Measurements from ENCODE around the gene VASP.

The VASP gene

GRCh38 chr19:45506989-45507871 is at the start of gene VASP:
Gene VASP, plus strand, starts transcription at chr19:45507479. Its CDS starts 293 bp downstream, at chr19:45507772.
- peak; percentile 84 for DNase-seq (ENCODE audit: low spot score)

DNA sequence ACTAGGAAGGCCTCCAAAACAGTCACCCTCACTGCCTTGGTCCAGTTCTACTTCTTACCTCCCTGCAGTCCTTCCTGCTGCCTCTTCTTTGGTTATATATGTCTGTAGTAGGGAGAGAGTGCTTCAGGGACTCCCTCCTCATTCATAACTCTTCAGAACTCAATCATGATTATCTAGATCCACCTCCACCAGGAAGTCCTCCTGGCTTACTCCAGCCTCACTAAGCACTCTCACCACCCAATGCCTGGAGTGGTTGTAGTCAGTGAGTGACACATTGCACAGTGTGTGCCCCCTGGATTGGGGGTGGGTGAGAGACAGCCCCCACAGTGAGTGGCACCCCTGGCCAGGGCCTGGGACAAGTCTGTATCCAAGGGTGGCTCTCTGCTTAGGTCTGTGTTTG is 49.5 kb upstream of the VASP start:
- no peak for DNase-seq (ENCODE audit: low spot score)

- no peak for DNase-seq (ENCODE audit: low spot score)
Observed at GRCh38 chr19:45460807-45461347, 46.4 kb upstream of the VASP start.

DNA sequence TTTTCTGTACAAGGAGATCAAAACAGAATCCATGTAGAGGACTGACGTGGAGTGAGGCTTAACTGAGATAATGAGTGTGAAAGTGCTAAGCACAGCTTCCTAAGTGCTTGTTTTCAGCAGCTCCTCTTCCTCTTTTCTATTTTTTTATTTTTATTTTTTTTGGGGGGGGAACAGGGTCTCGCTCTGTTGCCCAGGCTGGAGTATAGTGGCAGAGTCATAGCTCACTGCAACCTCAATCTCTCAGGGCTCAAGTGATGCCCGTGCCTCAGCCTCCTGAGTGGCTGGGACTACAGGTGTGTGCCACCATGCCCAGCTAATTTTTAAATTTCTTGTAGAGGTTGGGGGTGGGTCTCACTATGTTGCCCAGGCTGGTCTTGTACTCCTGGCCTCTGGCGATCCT is 45.1 kb upstream of the VASP start:
- no peak for DNase-seq (ENCODE audit: low spot score)

GRCh38 chr19:45463241-45463640 is 44.0 kb upstream of the VASP start:
- DNase-seq (ENCODE audit: low spot score): no peak

GRCh38 chr19:45464274-45464673 is 43.0 kb upstream of the VASP start:
- no peak for DNase-seq (ENCODE audit: low spot score)

DNA sequence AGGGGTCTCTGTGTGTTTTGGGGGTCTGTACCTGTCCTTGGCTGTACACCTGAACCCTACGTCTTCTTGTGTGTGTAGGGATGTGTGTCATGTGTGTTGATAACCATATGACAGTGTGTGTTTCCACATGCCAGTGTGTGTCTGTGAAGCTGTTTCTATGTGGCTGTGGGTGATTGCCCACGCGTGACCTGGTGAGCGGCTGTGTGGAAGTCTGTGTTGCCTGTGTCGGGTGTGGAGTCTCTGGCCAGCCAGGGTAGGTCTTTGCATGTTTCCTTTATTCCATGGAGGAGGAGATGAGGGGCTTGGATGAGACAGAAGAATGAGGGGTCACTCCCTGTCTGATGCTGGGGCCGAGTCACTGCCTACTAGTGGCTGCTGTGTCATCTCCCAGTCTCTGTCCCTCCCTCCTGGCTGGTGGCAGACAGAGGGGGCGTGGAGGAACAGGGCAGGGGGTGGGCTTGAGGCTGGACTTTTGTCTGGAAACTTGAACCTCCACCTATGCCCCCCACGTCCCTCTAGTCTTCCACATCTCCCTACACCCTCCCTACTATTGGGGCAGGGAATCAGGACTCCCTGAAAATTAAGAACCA is 42.3 kb upstream of the VASP start:
- no peak for DNase-seq (ENCODE audit: low spot score)

- no peak for DNase-seq (ENCODE audit: low spot score)
Observed at GRCh38 chr19:45467115-45467455, 40.2 kb upstream of the VASP start.

GRCh38 chr19:45467456-45468158 is 39.7 kb upstream of the VASP start, which contains the start of gene FOSB:
Gene FOSB, plus strand, starts transcription at chr19:45467996. Its CDS starts 591 bp downstream, at chr19:45468587.
- peak; percentile 98 for DNase-seq (ENCODE audit: low spot score)

- DNase-seq (ENCODE audit: low spot score): peak; percentile 66
Observed at GRCh38 chr19:45468159-45468651, 39.1 kb upstream of the VASP start.

GRCh38 chr19:45468803-45469131 is 38.5 kb upstream of the VASP start:
- DNase-seq (ENCODE audit: low spot score): no peak

DNA sequence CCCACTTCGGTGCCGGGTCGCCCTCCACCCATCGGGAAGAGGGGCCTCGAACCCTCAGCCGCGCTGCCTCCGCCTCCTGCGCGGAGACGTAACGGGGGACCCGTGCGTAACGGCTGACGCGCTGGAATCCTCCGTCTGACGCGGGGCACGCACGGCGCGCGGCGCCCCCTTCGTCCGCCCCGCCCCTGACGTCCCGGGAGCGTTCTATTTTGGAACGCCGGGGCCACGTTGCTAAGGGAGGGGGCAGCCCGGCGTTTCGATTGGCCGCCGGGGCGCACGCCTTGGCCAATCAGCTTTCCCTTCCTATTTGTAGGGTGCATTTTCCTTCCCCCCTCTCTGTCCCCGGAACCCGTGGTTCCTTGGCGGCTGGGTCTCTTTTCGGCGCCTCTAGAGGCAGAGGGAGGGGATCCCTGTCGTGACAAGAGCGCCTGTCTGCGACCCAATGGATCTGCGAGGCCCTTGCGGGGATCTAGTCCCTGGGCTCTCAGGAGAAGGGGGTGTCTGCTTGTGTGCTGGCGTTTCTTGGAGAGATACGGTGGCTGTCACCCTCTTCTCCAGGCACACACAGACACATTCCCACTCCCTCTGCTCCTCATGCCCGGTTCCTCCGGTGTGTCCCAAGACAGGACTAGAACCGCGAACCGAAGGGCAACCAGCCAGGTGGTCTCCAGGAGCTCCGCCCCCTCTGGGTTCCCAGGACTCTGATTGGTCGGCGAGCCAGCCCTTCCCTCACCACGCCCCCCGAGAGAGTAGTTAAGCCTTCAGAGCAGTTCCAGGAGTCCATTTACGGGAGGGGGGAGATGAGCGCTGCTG is 37.9 kb upstream of the VASP start:
- DNase-seq (ENCODE audit: low spot score): peak; percentile 95

DNA sequence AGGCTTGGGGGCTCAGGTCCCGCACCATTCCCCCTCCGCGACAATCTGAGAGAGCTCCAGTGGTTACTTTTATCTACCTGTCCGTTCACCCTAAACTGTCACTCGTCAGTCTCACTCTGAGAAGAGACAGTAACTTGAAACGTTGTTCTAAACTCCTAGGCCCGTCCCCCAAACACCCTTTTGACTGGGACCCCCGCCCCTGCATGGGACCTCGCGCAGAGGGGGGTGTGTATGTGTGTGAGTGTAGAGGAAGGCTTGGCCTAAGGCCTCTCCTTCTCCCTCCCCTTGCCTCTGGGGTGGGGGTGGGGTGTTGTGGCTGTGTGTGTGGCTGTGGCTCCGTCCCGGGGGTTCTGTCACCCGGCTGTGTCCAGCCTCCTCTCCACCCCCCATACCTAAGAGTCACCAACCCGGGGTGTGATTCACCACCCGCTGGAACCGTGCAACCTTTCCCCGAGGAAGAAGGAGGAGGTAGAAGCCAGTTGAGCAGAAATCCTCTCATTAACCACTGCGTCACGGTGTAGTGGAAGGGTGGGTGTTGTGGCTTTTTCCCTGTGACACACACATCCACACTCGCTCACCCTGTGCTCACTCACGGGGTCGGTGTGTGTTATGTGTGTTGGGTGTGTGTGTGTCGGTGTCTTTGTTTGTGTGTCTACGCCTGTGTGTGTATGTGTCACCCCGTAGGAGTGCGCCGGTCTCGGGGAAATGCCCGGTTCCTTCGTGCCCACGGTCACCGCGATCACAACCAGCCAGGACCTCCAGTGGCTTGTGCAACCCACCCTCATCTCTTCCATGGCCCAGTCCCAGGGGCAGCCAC is 37.1 kb upstream of the VASP start:
- peak; percentile 63 for DNase-seq (ENCODE audit: low spot score)

DNA sequence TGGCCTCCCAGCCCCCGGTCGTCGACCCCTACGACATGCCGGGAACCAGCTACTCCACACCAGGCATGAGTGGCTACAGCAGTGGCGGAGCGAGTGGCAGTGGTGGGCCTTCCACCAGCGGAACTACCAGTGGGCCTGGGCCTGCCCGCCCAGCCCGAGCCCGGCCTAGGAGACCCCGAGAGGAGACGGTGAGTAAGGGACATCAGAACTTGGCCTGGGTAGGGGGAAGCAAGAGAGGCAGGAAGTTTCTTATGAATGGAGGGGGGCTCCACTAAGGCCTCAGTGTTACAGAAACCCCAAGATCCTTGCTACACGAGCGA is 36.6 kb upstream of the VASP start:
- no peak for DNase-seq (ENCODE audit: low spot score)

DNA sequence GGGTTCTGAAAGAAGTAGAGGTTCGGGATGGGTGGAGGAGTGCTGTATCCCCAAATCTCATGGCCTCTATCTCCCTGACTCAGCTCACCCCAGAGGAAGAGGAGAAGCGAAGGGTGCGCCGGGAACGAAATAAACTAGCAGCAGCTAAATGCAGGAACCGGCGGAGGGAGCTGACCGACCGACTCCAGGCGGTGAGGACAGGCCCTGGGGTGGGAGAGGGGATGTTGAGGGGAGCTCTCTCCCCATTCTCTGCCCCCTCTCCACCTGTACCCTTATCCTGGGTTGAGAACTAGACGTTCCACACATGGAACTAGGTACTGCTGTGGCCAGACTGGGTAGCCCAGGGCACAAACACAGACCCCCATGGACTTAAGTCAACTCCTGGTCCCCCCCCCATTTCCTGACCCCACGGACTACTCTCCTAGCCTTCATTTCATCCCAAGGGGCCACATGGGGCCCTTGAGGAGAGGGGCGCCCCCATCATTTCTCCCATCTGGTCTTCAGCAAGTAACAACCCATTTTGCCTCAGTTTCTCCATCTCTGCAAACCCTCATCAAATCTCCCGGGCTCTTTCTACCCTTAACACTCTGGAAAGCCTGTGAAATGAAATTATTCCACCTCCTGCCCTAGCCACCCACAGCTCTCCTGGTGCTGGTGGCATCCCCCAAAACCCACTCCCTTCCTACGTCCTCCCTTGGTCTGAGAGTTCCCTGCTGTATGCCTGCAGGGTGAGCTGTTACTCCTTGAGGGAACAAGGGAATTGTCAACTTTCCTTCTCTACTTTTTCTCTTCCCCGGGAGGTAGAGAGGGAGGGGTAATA is 36.0 kb upstream of the VASP start:
- no peak for DNase-seq (ENCODE audit: low spot score)

- DNase-seq (ENCODE audit: low spot score): no peak
Observed at GRCh38 chr19:45471931-45472562, 35.2 kb upstream of the VASP start.

DNA sequence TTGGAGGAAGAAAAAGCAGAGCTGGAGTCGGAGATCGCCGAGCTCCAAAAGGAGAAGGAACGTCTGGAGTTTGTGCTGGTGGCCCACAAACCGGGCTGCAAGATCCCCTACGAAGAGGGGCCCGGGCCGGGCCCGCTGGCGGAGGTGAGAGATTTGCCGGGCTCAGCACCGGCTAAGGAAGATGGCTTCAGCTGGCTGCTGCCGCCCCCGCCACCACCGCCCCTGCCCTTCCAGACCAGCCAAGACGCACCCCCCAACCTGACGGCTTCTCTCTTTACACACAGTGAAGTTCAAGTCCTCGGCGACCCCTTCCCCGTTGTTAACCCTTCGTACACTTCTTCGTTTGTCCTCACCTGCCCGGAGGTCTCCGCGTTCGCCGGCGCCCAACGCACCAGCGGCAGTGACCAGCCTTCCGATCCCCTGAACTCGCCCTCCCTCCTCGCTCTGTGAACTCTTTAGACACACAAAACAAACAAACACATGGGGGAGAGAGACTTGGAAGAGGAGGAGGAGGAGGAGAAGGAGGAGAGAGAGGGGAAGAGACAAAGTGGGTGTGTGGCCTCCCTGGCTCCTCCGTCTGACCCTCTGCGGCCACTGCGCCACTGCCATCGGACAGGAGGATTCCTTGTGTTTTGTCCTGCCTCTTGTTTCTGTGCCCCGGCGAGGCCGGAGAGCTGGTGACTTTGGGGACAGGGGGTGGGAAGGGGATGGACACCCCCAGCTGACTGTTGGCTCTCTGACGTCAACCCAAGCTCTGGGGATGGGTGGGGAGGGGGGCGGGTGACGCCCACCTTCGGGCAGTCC is 34.5 kb upstream of the VASP start:
- DNase-seq (ENCODE audit: low spot score): no peak

DNA sequence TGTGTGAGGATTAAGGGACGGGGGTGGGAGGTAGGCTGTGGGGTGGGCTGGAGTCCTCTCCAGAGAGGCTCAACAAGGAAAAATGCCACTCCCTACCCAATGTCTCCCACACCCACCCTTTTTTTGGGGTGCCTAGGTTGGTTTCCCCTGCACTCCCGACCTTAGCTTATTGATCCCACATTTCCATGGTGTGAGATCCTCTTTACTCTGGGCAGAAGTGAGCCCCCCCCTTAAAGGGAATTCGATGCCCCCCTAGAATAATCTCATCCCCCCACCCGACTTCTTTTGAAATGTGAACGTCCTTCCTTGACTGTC is 34.0 kb upstream of the VASP start:
- DNase-seq (ENCODE audit: low spot score): no peak

Data from ecto neural progenitor cell (in vitro differentiated cells).